Liver (tissue), 9 donors: ENCODE measurements around the gene GALK2. TPM values are rescaled to one million over a fixed set of nuclear protein-coding genes. Genes with fewer than 3 reads are reported as not detected.

Source experiments
- DNase-seq: peaks from one replicate; pipeline ENCODE4 v3.0.0-alpha.2; 2017; ENCODE audit warnings: low spot score
- H3K27ac ChIP-seq, 2 donors: one replicate each; pipeline ENCODE4 v1.7.0; 2013; ENCODE audit warnings: inconsistent platforms in 2 of 2, low read length in 2 of 2, control low read depth in 1 of 2, low read depth in 1 of 2, mild to moderate bottlenecking in 1 of 2
- H3K27me3 ChIP-seq, 4 donors: one replicate each; pipeline versions ENCODE4 v1.6.1 to v1.7.0; 2013; ENCODE audit warnings: low read length in 3 of 4, inconsistent platforms in 1 of 4, mild to moderate bottlenecking in 1 of 4, moderate library complexity in 1 of 4; ENCODE audit not compliant: control insufficient read depth in 4 of 4, insufficient read depth in 4 of 4
- H3K36me3 ChIP-seq, 4 donors: one replicate each; pipeline versions ENCODE4 v1.6.1 to v1.7.0; 2013; ENCODE audit warnings: low read length in 3 of 4, mild to moderate bottlenecking in 3 of 4, low read depth in 1 of 4, moderate library complexity in 1 of 4; ENCODE audit not compliant: control insufficient read depth in 4 of 4, insufficient read depth in 3 of 4
- H3K4me1 ChIP-seq, 4 donors: one replicate each; pipeline versions ENCODE4 v1.6.1 to v1.7.0; 2013; ENCODE audit warnings: low read length in 3 of 4, mild to moderate bottlenecking in 3 of 4, moderate library complexity in 1 of 4; ENCODE audit not compliant: control insufficient read depth in 4 of 4, insufficient read depth in 4 of 4
- H3K4me3 ChIP-seq, 3 donors: one replicate each; pipeline versions ENCODE4 v1.6.1 to v1.7.0; 2013; ENCODE audit warnings: low read length in 3 of 3, control low read depth in 1 of 3, low read depth in 1 of 3, mild to moderate bottlenecking in 1 of 3
- H3K9ac ChIP-seq, 2 donors: one replicate each; pipeline ENCODE4 v1.7.0; 2013; ENCODE audit warnings: low read length in 2 of 2, mild to moderate bottlenecking in 2 of 2, moderate library complexity in 2 of 2, control low read depth in 1 of 2, low read depth in 1 of 2
- H3K9me3 ChIP-seq, 4 donors: one replicate each; pipeline versions ENCODE4 v1.6.1 to v1.7.0; 2013; ENCODE audit warnings: low read length in 3 of 4; ENCODE audit not compliant: control insufficient read depth in 4 of 4
- EGR1 ChIP-seq, 2 donors: IDR thresholded peaks; 2 replicates each; pipeline ENCODE4 v1.6.1; 2016 to 2018; ENCODE audit warnings: antibody characterized with exemption in 2 of 2, low read depth in 2 of 2
- FOXA1 ChIP-seq: IDR thresholded peaks from 2 replicates; pipeline ENCODE4 v1.6.1; 2016; ENCODE audit warnings: antibody characterized with exemption
- FOXA2 ChIP-seq: IDR thresholded peaks from 2 replicates; pipeline ENCODE4 v1.6.1; 2016; ENCODE audit warnings: antibody characterized with exemption
- GABPA ChIP-seq, 2 donors: IDR thresholded peaks in 1 of 2; conservative IDR thresholded peaks in 1 of 2; 2 replicates each; pipeline ENCODE4 v1.6.1; 2016; ENCODE audit warnings: antibody characterized with exemption in 2 of 2, mild to moderate bottlenecking in 1 of 2, moderate library complexity in 1 of 2
- HNF4A ChIP-seq, 2 donors: conservative IDR thresholded peaks; 2 replicates each; pipeline ENCODE4 v1.6.1; 2016; ENCODE audit warnings: antibody characterized with exemption in 2 of 2, mild to moderate bottlenecking in 2 of 2
- HNF4G ChIP-seq: IDR thresholded peaks from 2 replicates; pipeline ENCODE4 v1.6.1; 2016; ENCODE audit warnings: antibody characterized with exemption
- JUND ChIP-seq, 2 donors: IDR thresholded peaks; 2 replicates each; pipeline ENCODE4 v1.6.1; 2016; ENCODE audit warnings: antibody characterized with exemption in 2 of 2
- MAX ChIP-seq: IDR thresholded peaks from 2 replicates; pipeline ENCODE4 v1.6.1; 2016; ENCODE audit warnings: antibody characterized with exemption
- NR2F2 ChIP-seq: IDR thresholded peaks from 2 replicates; pipeline ENCODE4 v1.6.1; 2016; ENCODE audit warnings: antibody characterized with exemption
- RAD21 ChIP-seq, 2 donors: IDR thresholded peaks; 2 replicates each; pipeline ENCODE4 v1.6.1; 2016; ENCODE audit warnings: antibody characterized with exemption in 2 of 2, mild to moderate bottlenecking in 2 of 2
- REST ChIP-seq: IDR thresholded peaks from 2 replicates; pipeline ENCODE4 v1.6.1; 2016; ENCODE audit warnings: antibody characterized with exemption, mild to moderate bottlenecking
- SP1 ChIP-seq: IDR thresholded peaks from 2 replicates; pipeline ENCODE4 v1.6.1; 2018; ENCODE audit warnings: antibody characterized with exemption, mild to moderate bottlenecking
- ZBTB33 ChIP-seq: IDR thresholded peaks from 2 replicates; pipeline ENCODE4 v1.6.1; 2016; ENCODE audit warnings: antibody characterized with exemption
- WGBS: extraction: QIAGEN DNeasy Blood & Tissue Kit; methylation state at CpG from one replicate; pipeline ENCODE4 v1.1.7; 2013; 5-methylcytosine and 5-hydroxymethylcytosine counted together
- polyA plus RNA-seq, 2 donors: library from polyadenylated mRNA; stranded (reverse) in 1 of 2; unstranded in 1 of 2; fragments of 200-250 nt in 1 of 2; fragments of >200 nt in 1 of 2; fragmentation: Nextera tagmentation in 1 of 2; extraction: Ambion mirVana in 1 of 2; gene quantifications; one replicate each; pipeline versions ENCODE4 v1.2.1 to v1.2.3, GENCODE V29; 2013 to 2015
- total RNA-seq, 2 donors: library from RNA; depleted of rRNA; stranded (reverse); fragments of >200 nt; gene quantifications; one replicate each; pipeline ENCODE4 v1.2.3, GENCODE V29; 2014
- donor health status: healthy.
- donor health status: healthy.
- donor health status: healthy.
- donor health status: healthy.
- donor health status: healthy.

GALK2 gene
- total and polyA plus RNA-seq, 4 donors, result 18.1 to 57.0 (median 24.5) TPM

- Histone ChIP-seq H3K27me3 (no peaks in the 10 kb centered on the region), H3K9ac (no peak overlapping the region), H3K27ac (no peak overlapping the region), H3K9me3 (no peaks in the 10 kb centered on the region), H3K4me3 (no peak overlapping the region), H3K36me3 (peaks cover 0 to 1% (median 0%) of the 10 kb centered on the region in 4 donors), H3K4me1 (no peaks in the 10 kb centered on the region)
- 92% methylated on average over 2 of the region's 2 CpGs for WGBS
- TF ChIP-seq FOXA1 (no peak), MAX (no peak), SP1 (no peak), HNF4A (conservative IDR thresholded peaks at IDR 0.05) (no peak), HNF4G (no peak), EGR1 (IDR thresholded peaks at IDR 0.05; ENCODE audit: low read depth in 2 of 2) (no peak)
- DNase-seq, result no peak
Measured at GRCh38 chr15:49189631-49190030, 19.6 kb downstream of the GALK2 start.

- TF ChIP-seq GABPA (IDR thresholded peaks at IDR 0.05 in 1 of 2, conservative IDR thresholded peaks at IDR 0.05 in 1 of 2) (no peak), ZBTB33 (no peak), NR2F2 (no peak), FOXA2 (no peak)
- Histone ChIP-seq H3K4me1 (no peaks in the 10 kb centered on the region), H3K27me3 (no peaks in the 10 kb centered on the region), H3K27ac (no peak overlapping the region), H3K36me3 (peaks cover 0 to 1% (median 0%) of the 10 kb centered on the region in 4 donors), H3K9ac (no peak overlapping the region), H3K4me3 (no peak overlapping the region), H3K9me3 (no peaks in the 10 kb centered on the region)
- 91% methylated on average over 2 of the region's 2 CpGs for WGBS
- DNase-seq, result no peak
Measured at GRCh38 chr15:49190586-49190985, 20.5 kb downstream of the GALK2 start.

GRCh38 chr15:49191892-49192291, 21.8 kb downstream of the GALK2 start:
- Histone ChIP-seq H3K9ac (no peak overlapping the region), H3K9me3 (no peaks in the 10 kb centered on the region), H3K27ac (no peak overlapping the region), H3K4me3 (no peak overlapping the region), H3K4me1 (peaks cover 0 to 3% (median 2%) of the 10 kb centered on the region in 4 donors), H3K36me3 (peaks cover 0 to 1% (median 0%) of the 10 kb centered on the region in 4 donors), H3K27me3 (no peaks in the 10 kb centered on the region)
- DNase-seq, result no peak
- TF ChIP-seq MAX (no peak), RAD21 (IDR thresholded peaks at IDR 0.05) (no peak), JUND (IDR thresholded peaks at IDR 0.05) (no peak), REST (no peak), HNF4A (conservative IDR thresholded peaks at IDR 0.05) (no peak), EGR1 (IDR thresholded peaks at IDR 0.05; ENCODE audit: low read depth in 2 of 2) (no peak)
- WGBS, result 97% methylated on average over 2 of the region's 2 CpGs
